A673 (cell line): ENCODE measurements around the gene TFB1M. TPM values are rescaled to one million over a fixed set of nuclear protein-coding genes. Genes with fewer than 3 reads are reported as not detected.

Source experiments
- BruUV-seq: library from RNA; stranded (reverse); fragments of 400-500 nt; replicated peaks from 2 replicates; lab custom pipeline; 2021; lab: Mats Ljungman, UMichigan
- CTCF ChIA-PET: fragments of 300-600 bp; sonication (Branson Sonifier 250); formaldehyde crosslinking; loops from one replicate; lab custom pipeline; 2022; ENCODE audit warnings: antibody characterized with exemption; lab: Charles Lee
- POLR2A ChIA-PET: fragments of 300-600 bp; sonication (Branson Sonifier 250); formaldehyde crosslinking; loops from one replicate; lab custom pipeline; 2022; ENCODE audit warnings: antibody characterized with exemption; ENCODE audit not compliant: low non-redundant PET; lab: Charles Lee
- DNase-seq: peaks from one replicate; pipeline ENCODE4 v3.0.0-alpha.2; 2015; ENCODE audit warnings: low spot score
- H3K27ac ChIP-seq: fragments of 200-600 bp; sonication (generic); 2 replicates; pipeline ENCODE4 v1.5.1; 2016; ENCODE audit warnings: mixed run types, low read depth, mild to moderate bottlenecking, mixed read lengths, antibody characterized with exemption, low read length; ENCODE audit not compliant: poor library complexity, severe bottlenecking
- H3K27me3 ChIP-seq: fragments of 200-600 bp; sonication (generic); replicated peaks from 2 replicates; pipeline ENCODE4 v1.6.1; 2017; ENCODE audit warnings: mixed run types, low read depth, mild to moderate bottlenecking, mixed read lengths, antibody characterized with exemption, low read length; ENCODE audit not compliant: insufficient read depth, poor library complexity
- H3K36me3 ChIP-seq: fragments of 200-600 bp; sonication (generic); 2 replicates; pipeline ENCODE4 v1.6.1; 2016; ENCODE audit warnings: mixed run types, mild to moderate bottlenecking, mixed read lengths, antibody characterized with exemption, low read length; ENCODE audit not compliant: insufficient read depth, poor library complexity, severe bottlenecking
- H3K4me1 ChIP-seq: fragments of 200-600 bp; sonication (generic); 2 replicates; pipeline ENCODE4 v1.6.1; 2017; ENCODE audit warnings: mixed run types, mild to moderate bottlenecking, mixed read lengths, antibody characterized with exemption, low read length; ENCODE audit not compliant: insufficient read depth, poor library complexity, severe bottlenecking
- H3K4me3 ChIP-seq: fragments of 200-600 bp; sonication (generic); 2 replicates; pipeline ENCODE4 v1.5.1; 2016; ENCODE audit warnings: low read depth, mixed run types, mild to moderate bottlenecking, mixed read lengths, low read length; ENCODE audit not compliant: poor library complexity, severe bottlenecking
- H3K9me3 ChIP-seq: fragments of 200-600 bp; sonication (generic); 2 replicates; pipeline ENCODE4 v1.6.1; 2016; ENCODE audit warnings: mixed run types, low read depth, mild to moderate bottlenecking, mixed read lengths, antibody characterized with exemption, low read length; ENCODE audit not compliant: poor library complexity, severe bottlenecking
- EZH2 ChIP-seq: fragments of 200-600 bp; sonication (generic); IDR thresholded peaks from 2 replicates; pipeline ENCODE4 v1.6.1; 2017; ENCODE audit warnings: borderline replicate concordance, low read depth, mild to moderate bottlenecking, mixed read lengths, antibody characterized with exemption, low read length; ENCODE audit not compliant: poor library complexity, severe bottlenecking
- intact Hi-C: fragments of 100-400 bp; cut with micrococcal nuclease; formaldehyde crosslinking; loops from one replicate; pipeline ENCODE4 v1.10.0; 2022; ENCODE audit not compliant: unreplicated experiment
- total RNA-seq: library from RNA; stranded (reverse); gene quantifications from 2 replicates; pipeline ENCODE4 v1.2.3, GENCODE V29; 2021
- TF ChIP-seq, protein P1 (sequence below): fragments of 300-800, 200-600 bp; sonication (generic); conservative IDR thresholded peaks from 2 replicates; pipeline ENCODE4 v1.5.1; 2017; ENCODE audit warnings: low read depth, mild to moderate bottlenecking, antibody characterized with exemption, low read length, moderate library complexity, mixed read lengths

The TFB1M gene
- total RNA-seq, 1 experiment from 2014 or later: 40.3 TPM

DNA sequence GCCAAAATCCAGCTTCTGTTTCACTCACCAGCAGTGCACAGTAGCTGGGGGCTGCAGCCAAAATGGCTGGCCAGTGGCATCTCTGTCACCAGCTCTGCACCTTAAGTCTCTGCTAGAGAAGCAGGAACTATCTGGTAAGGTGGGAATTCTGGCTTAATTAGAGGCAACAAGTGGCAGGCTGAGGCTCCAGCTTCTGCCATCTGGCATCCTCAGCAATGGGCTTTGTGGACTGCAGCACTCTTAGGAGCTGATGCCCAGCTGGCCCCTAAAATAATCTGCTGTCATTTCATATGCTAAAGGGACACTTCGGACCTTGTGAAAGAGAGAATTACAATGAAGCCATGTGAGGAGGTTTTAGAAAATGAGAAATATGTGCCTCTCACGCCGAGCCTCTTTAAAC lies 55.1 kb downstream of the TFB1M start:
- CTCF ChIA-PET: no interaction called here
- H3K27ac ChIP-seq: no peak overlapping the region
- no peaks in the 10 kb centered on the region for H3K27me3 ChIP-seq
- H3K4me1 ChIP-seq: peaks cover 7% of the 10 kb centered on the region
- no TSS peak for BruUV-seq
- intact Hi-C loops: no loop called here
- POLR2A ChIA-PET: no interaction called here
- TF ChIP-seq, protein P1, sequence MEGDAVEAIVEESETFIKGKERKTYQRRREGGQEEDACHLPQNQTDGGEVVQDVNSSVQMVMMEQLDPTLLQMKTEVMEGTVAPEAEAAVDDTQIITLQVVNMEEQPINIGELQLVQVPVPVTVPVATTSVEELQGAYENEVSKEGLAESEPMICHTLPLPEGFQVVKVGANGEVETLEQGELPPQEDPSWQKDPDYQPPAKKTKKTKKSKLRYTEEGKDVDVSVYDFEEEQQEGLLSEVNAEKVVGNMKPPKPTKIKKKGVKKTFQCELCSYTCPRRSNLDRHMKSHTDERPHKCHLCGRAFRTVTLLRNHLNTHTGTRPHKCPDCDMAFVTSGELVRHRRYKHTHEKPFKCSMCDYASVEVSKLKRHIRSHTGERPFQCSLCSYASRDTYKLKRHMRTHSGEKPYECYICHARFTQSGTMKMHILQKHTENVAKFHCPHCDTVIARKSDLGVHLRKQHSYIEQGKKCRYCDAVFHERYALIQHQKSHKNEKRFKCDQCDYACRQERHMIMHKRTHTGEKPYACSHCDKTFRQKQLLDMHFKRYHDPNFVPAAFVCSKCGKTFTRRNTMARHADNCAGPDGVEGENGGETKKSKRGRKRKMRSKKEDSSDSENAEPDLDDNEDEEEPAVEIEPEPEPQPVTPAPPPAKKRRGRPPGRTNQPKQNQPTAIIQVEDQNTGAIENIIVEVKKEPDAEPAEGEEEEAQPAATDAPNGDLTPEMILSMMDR: no peak
- no peak for TF ChIP-seq EZH2
- no peak overlapping the region for H3K4me3 ChIP-seq
- no peaks in the 10 kb centered on the region for H3K9me3 ChIP-seq
- DNase-seq: no peak
- H3K36me3 ChIP-seq: peaks cover 46% of the 10 kb centered on the region

DNA sequence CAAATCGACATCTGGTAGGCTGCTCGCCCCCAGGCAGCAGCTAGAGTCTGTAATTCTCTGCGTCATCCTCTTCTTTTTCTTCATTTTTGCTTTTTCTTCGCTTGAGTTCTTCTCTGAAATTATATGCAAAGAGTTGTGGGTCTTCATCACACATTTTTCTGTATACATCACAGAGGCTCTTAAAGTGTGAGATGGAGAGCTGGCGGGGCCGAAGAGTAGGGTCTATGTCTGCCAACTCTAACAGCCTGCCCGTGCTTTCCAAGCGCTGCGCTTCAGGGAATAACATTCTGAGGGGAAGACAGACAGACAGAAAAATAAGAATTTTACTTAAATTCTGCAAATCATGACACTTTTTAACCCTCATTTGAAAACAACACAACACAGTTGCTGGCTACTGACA lies 56.5 kb downstream of the TFB1M start:
- no peak overlapping the region for H3K27ac ChIP-seq
- no peak overlapping the region for H3K4me3 ChIP-seq
- TF ChIP-seq EZH2: no peak
- TF ChIP-seq, protein P1: no peak
- peaks cover 45% of the 10 kb centered on the region for H3K36me3 ChIP-seq
- no peak for DNase-seq
- no peaks in the 10 kb centered on the region for H3K27me3 ChIP-seq
- no TSS peak for BruUV-seq
- CTCF ChIA-PET: no interaction called here
- H3K4me1 ChIP-seq: peaks cover 7% of the 10 kb centered on the region
- H3K9me3 ChIP-seq: no peaks in the 10 kb centered on the region
- POLR2A ChIA-PET: no interaction called here
- intact Hi-C loops: no loop called here

DNA sequence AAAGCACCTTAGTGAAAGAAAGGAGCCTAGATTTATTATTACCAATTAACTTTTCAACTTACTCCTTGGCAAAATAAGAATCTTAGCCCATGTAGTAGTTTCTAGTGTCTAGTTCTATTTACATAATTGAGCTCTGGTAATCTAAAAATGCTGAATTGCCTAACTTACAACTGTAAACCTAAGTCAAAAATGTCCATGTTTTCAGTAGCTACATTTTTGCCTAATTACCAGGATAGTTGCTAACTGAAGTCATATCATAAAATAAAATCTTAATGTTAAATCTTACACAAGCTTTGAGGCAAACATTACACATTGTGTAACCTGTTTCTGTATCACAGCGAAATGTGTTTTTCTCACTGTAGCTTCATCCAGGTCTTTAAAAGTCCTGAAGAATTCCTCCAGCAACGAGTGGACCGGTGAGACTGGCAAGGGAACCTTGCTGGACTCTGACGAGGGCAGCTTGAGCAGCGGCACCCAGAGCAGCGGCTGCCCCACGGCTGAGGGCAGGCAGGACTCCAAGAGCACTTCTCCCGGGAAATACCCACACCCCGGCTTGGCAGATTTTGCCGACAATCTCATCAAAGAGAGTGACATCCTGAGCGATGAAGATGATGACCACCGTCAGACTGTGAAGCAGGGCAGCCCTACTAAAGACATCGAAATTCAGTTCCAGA lies 58.0 kb downstream of the TFB1M start:
- TF ChIP-seq, protein P1: no peak
- no peak for TF ChIP-seq EZH2
- no TSS peak for BruUV-seq
- Histone ChIP-seq H3K36me3 (peaks cover 45% of the 10 kb centered on the region), H3K9me3 (no peaks in the 10 kb centered on the region), H3K4me3 (no peak overlapping the region), H3K4me1 (peaks cover 6% of the 10 kb centered on the region), H3K27me3 (no peaks in the 10 kb centered on the region), H3K27ac (no peak overlapping the region)
- DNase-seq: no peak
- ChIA-PET CTCF (no interaction called here), POLR2A (no interaction called here)
- intact Hi-C loops: no loop called here
